NCI-H82 (cell line): Measurements from ENCODE around the gene UNG.
"Not testable (repeated sequence)": the region's sequence is repeated elsewhere in the genome, so short reads cannot be mapped to it uniquely, and the experiment has no call there.

ENCODE experiments used
- DNase-seq: peaks from one replicate; lab custom pipeline; 2025; lab: John Stamatoyannopoulos, UW

The UNG gene

GRCh38 chr12:109097435-109098182, at the start of gene UNG:
Gene UNG, plus strand, starts transcription at chr12:109097597. Its CDS starts 83 bp downstream, at chr12:109097680.
- DNase-seq, result peak; percentile 98

GRCh38 chr12:109048706-109049105, 48.7 kb upstream of the UNG start:
- DNase-seq, result not testable (repeated sequence)

- DNase-seq, result not testable (repeated sequence)
Observed at GRCh38 chr12:109049794-109050193, 47.6 kb upstream of the UNG start.

- DNase-seq, result no peak
Observed at GRCh38 chr12:109052097-109052413, 45.3 kb upstream of the UNG start.

- peak; percentile 91 for DNase-seq
Observed at GRCh38 chr12:109052414-109053323, 44.7 kb upstream of the UNG start, which contains the start of gene USP30. Gene USP30, plus strand, starts transcription at chr12:109052576. Its CDS starts 103 bp downstream, at chr12:109052679.

GRCh38 chr12:109053382-109054123, 43.8 kb upstream of the UNG start:
- peak; percentile 45 for DNase-seq

GRCh38 chr12:109054124-109054513, 43.3 kb upstream of the UNG start:
- DNase-seq, result not testable (repeated sequence)

- DNase-seq, result no peak
Observed at GRCh38 chr12:109054520-109054919, 42.9 kb upstream of the UNG start.

- DNase-seq, result no peak
Observed at GRCh38 chr12:109056891-109057290, 40.5 kb upstream of the UNG start.

GRCh38 chr12:109057376-109057775, 40.0 kb upstream of the UNG start:
- no peak for DNase-seq

- DNase-seq, result no peak
Observed at GRCh38 chr12:109058773-109059172, 38.6 kb upstream of the UNG start.

- DNase-seq, result no peak
Observed at GRCh38 chr12:109064143-109064542, 33.3 kb upstream of the UNG start.

- no peak for DNase-seq
Observed at GRCh38 chr12:109065154-109065852, 32.1 kb upstream of the UNG start.

GRCh38 chr12:109065853-109066193, 31.6 kb upstream of the UNG start:
- DNase-seq, result no peak

- DNase-seq, result no peak
Observed at GRCh38 chr12:109069307-109070271, 27.8 kb upstream of the UNG start.

GRCh38 chr12:109074866-109075265, 22.5 kb upstream of the UNG start:
- no peak for DNase-seq

- DNase-seq, result no peak
Observed at GRCh38 chr12:109082751-109083150, 14.6 kb upstream of the UNG start.

- DNase-seq, result no peak
Observed at GRCh38 chr12:109084425-109084824, 13.0 kb upstream of the UNG start.

GRCh38 chr12:109085590-109085989, 11.8 kb upstream of the UNG start:
- no peak for DNase-seq

- DNase-seq, result no peak
Observed at GRCh38 chr12:109087250-109087649, 10.1 kb upstream of the UNG start.

GRCh38 chr12:109088818-109089217, 8.6 kb upstream of the UNG start:
- DNase-seq, result no peak
